H1 (cell line): ENCODE data around the gene MYADM.

Experiments used
- CHD1 ChIP-seq: IDR thresholded peaks from 2 replicates; pipeline ENCODE4 v1.6.1; 2012; ENCODE audit warnings: low read depth, low read length, improper control_type of control experiment
- CTCF ChIP-seq, 3 experiments: IDR thresholded peaks; 1 replicate in 2 of 3; 2 replicates in 1 of 3; pipeline versions ENCODE4 v1.5.1 to v1.6.1; 2011; ENCODE audit warnings: low read length in 3 of 3, mild to moderate bottlenecking in 3 of 3, inconsistent platforms in 2 of 3, low read depth in 1 of 3, moderate library complexity in 1 of 3; ENCODE audit not compliant: insufficient read depth in 1 of 3; ENCODE audit errors: control extremely low read depth in 1 of 3
- EZH2 ChIP-seq: fragments of 200-600 bp; sonication (generic); IDR thresholded peaks from 2 replicates; pipeline ENCODE4 v1.7.1; 2012; ENCODE audit warnings: low read depth, mild to moderate bottlenecking, moderate library complexity, low read length, inconsistent platforms; ENCODE audit not compliant: severe bottlenecking

- no peak for TF ChIP-seq EZH2
- no peak for TF ChIP-seq CTCF (IDR thresholded peaks at IDR 0.05; ENCODE audit: control extremely low read depth in 1 of 3, insufficient read depth in 1 of 3, low read depth in 1 of 3, low read length in 3 of 3)
- TF ChIP-seq CHD1, result no peak
These were observed 6.3 kb downstream of the MYADM start for GRCh38 chr19:53873773-53874605.
